ENCODE data around the gene PICK1.

Gene PICK1

DNA sequence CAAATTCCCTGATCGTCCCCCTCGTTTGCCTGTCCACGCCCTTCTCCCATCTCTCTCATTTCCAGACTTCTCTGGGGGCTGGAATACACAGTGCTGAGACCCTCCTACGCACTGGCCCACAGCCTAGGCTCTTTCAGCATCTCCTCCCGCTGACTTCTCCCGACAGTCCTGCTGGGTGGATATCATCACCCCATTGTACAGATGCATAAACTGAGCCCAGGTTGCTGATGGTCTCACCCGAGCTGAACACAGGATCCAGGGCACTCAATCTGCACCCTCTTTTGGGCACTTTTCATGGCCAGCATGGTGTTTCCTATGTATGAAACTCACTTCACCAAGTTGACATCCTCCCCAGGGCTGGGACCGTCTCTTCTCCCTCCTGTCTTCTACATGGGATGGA lies 31.7 kb upstream of the PICK1 start:
- H2AK5ac ChIP-seq (ENCODE audit: low read length), result no peak overlapping the region
- H3K56ac ChIP-seq (ENCODE audit: low read length), result no peak overlapping the region
- no peaks in the 10 kb centered on the region for H3K79me2 ChIP-seq (ENCODE audit: control insufficient read depth, insufficient read depth, low read length)
- H2BK120ac ChIP-seq (ENCODE audit: low read depth, low read length), result no peak overlapping the region
- no peaks in the 10 kb centered on the region for H3K27me3 ChIP-seq (ENCODE audit: insufficient read depth, low read length, poor library complexity)
- no peak overlapping the region for H4K5ac ChIP-seq (ENCODE audit: low read length)
- no peak overlapping the region for H3K27ac ChIP-seq (ENCODE audit: low read depth, low read length)
- H3K4me3 ChIP-seq (ENCODE audit: low read length), result no peak overlapping the region
- H4K8ac ChIP-seq (ENCODE audit: low read depth, low read length), result no peak overlapping the region
- DNase-seq, result no peak
- no peak overlapping the region for H3K18ac ChIP-seq (ENCODE audit: low read length)
- H3K4me2 ChIP-seq (ENCODE audit: low read length), result no peak overlapping the region
- no peak overlapping the region for H2BK5ac ChIP-seq (ENCODE audit: low read length)
- no peaks in the 10 kb centered on the region for H3K79me1 ChIP-seq (ENCODE audit: low read length)
- peaks cover 1% of the 10 kb centered on the region for H3K4me1 ChIP-seq (ENCODE audit: control insufficient read depth, low read depth, low read length)
- no peak overlapping the region for H3K9ac ChIP-seq (ENCODE audit: low read length)
- H3K4ac ChIP-seq (ENCODE audit: low read depth, low read length), result no peak overlapping the region
- H2BK15ac ChIP-seq (replicated peaks; ENCODE audit: low read depth), result no peak overlapping the region
- H3K36me3 ChIP-seq (ENCODE audit: control insufficient read depth, insufficient read depth, low read length), result no peaks in the 10 kb centered on the region
- no peak overlapping the region for H3K23ac ChIP-seq (ENCODE audit: low read length)
- WGBS (ENCODE audit: extremely low coverage, insufficient coverage, low lambda C conversion rate), result no CpG with 5 or more reads among the region's 8 CpGs

DNA sequence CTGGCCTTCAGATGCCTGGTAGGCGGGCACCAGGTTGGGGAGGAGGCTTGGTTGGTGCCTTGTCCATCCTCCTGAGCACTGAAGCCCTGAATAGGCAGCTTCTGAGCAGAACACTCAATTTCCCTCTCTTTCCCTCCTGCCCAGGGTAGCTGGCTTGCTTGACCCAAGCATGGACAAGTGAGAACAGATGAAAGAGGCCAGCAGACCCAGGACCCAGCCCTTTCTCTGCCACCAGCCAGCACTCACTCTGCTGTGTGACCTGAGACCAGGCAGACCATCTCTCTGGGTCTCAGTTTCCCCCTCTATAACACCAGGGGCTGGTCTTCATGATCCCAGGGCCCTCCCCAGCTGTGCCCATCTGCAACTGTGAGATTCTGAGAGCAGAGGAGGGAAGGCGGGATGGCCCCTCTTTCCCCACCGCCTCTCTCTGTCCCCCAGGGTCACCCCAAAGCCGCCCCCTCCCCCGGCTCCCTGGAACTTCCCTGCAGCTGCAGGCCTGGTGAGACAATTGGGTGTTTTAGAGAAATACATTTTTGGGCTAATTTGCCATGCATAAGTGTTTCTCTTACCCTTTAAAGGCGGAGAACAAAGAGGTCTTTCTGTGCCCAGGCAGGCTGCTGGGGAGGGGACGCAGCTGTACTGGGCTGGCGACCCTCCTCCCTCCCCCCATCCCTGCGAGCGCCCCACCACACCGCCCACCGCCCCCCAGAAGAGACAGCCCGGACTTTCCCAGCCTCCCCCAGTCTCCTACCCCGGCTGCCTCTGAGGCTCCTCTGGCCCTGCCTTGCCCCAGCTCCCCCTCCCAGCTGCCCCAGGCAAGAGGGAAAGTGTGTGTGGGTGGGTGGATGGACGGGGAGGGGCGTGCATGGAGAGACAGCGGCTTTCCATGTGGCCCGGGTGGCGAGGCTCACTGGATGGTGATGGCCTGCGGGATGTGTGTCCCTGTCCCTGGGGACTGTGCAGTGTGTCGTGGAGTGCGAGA lies 30.8 kb upstream of the PICK1 start:
- Histone ChIP-seq H2AK5ac (ENCODE audit: low read length) (no peak overlapping the region), H3K79me1 (ENCODE audit: low read length) (no peaks in the 10 kb centered on the region), H3K18ac (ENCODE audit: low read length) (no peak overlapping the region), H3K4me3 (ENCODE audit: low read length) (no peak overlapping the region), H3K27me3 (ENCODE audit: insufficient read depth, low read length, poor library complexity) (no peaks in the 10 kb centered on the region), H3K36me3 (ENCODE audit: control insufficient read depth, insufficient read depth, low read length) (no peaks in the 10 kb centered on the region), H3K4me1 (ENCODE audit: control insufficient read depth, low read depth, low read length) (peaks cover 2% of the 10 kb centered on the region), H2BK15ac (replicated peaks; ENCODE audit: low read depth) (no peak overlapping the region), H4K8ac (ENCODE audit: low read depth, low read length) (no peak overlapping the region), H3K9ac (ENCODE audit: low read length) (no peak overlapping the region), H2BK120ac (ENCODE audit: low read depth, low read length) (no peak overlapping the region), H3K23ac (ENCODE audit: low read length) (no peak overlapping the region), H3K27ac (ENCODE audit: low read depth, low read length) (no peak overlapping the region), H3K4me2 (ENCODE audit: low read length) (no peak overlapping the region), H3K4ac (ENCODE audit: low read depth, low read length) (no peak overlapping the region), H3K79me2 (ENCODE audit: control insufficient read depth, insufficient read depth, low read length) (no peaks in the 10 kb centered on the region), H2BK5ac (ENCODE audit: low read length) (no peak overlapping the region), H4K5ac (ENCODE audit: low read length) (no peak overlapping the region), H3K56ac (ENCODE audit: low read length) (no peak overlapping the region)
- no CpG with 5 or more reads among the region's 22 CpGs for WGBS (ENCODE audit: extremely low coverage, insufficient coverage, low lambda C conversion rate)
- no peak for DNase-seq

DNA sequence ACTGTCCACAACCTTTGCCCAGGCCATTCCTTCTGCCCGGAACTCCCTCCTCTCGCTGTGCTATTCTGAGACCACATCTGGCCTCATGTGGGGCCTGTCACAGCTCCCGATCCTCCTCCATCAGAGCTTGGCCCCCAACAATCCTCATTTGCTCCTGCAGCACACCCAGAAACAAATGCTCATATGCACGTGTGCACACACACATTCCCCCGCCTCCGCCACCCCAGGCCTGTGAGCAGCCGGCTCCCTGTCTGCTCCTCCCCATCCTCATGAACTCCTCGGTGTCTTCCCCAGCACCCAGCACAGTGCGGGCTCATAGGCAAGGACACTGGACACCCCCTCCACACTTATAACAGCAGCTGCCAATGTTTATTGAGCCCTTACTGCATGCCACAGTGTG lies 29.7 kb upstream of the PICK1 start:
- WGBS (ENCODE audit: extremely low coverage, insufficient coverage, low lambda C conversion rate), result no CpG with 5 or more reads among the region's 9 CpGs
- no peaks in the 10 kb centered on the region for H3K27me3 ChIP-seq (ENCODE audit: insufficient read depth, low read length, poor library complexity)
- peaks cover 2% of the 10 kb centered on the region for H3K4me1 ChIP-seq (ENCODE audit: control insufficient read depth, low read depth, low read length)
- H4K5ac ChIP-seq (ENCODE audit: low read length), result no peak overlapping the region
- no peak overlapping the region for H4K8ac ChIP-seq (ENCODE audit: low read depth, low read length)
- H3K79me2 ChIP-seq (ENCODE audit: control insufficient read depth, insufficient read depth, low read length), result no peaks in the 10 kb centered on the region
- no peaks in the 10 kb centered on the region for H3K79me1 ChIP-seq (ENCODE audit: low read length)
- no peak overlapping the region for H2BK15ac ChIP-seq (replicated peaks; ENCODE audit: low read depth)
- no peak overlapping the region for H3K4ac ChIP-seq (ENCODE audit: low read depth, low read length)
- no peak overlapping the region for H3K9ac ChIP-seq (ENCODE audit: low read length)
- H3K23ac ChIP-seq (ENCODE audit: low read length), result no peak overlapping the region
- no peak overlapping the region for H2BK120ac ChIP-seq (ENCODE audit: low read depth, low read length)
- H3K4me3 ChIP-seq (ENCODE audit: low read length), result no peak overlapping the region
- no peak for DNase-seq
- no peaks in the 10 kb centered on the region for H3K36me3 ChIP-seq (ENCODE audit: control insufficient read depth, insufficient read depth, low read length)
- H3K56ac ChIP-seq (ENCODE audit: low read length), result no peak overlapping the region
- no peak overlapping the region for H2BK5ac ChIP-seq (ENCODE audit: low read length)
- H3K18ac ChIP-seq (ENCODE audit: low read length), result no peak overlapping the region
- H3K27ac ChIP-seq (ENCODE audit: low read depth, low read length), result no peak overlapping the region
- no peak overlapping the region for H3K4me2 ChIP-seq (ENCODE audit: low read length)
- H2AK5ac ChIP-seq (ENCODE audit: low read length), result no peak overlapping the region

DNA sequence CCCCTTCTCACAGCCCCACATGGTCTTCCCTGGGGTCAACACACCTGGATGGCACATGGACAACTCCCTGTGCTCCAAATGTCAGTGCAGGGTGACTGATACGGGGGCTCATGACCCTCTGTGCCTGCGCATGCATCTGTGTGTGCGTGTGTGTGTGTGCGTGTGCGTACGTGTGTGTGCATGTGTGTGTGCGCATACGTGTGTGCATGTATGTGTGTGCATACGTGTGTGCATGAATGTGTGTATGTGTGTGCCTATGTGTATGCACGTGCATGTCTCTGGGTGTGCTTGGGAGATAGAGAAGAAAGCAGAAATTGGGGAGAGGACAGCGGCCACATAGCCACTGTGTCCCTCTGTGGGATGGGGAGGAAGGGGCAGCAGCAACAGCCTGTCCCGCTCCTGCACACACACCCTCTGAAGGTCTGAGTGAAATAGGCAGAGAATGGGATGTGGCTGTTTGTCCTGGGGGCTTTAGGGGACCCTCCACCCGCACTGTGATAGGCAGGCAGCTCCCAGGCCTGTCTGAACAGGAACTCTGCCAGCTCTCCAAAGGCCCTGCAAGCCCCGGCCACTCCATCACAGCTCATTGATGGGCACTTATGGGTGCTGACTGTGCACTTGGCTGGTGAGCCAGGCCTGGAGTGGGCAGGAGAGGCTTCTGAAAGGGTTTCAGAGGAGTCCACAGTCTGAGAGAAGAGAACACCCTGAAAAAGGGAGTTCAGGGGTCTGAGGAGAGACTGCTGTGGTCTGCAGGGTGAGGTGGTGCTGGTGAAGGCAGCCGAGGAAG lies 28.7 kb upstream of the PICK1 start:
- Histone ChIP-seq H3K4me2 (ENCODE audit: low read length) (no peak overlapping the region), H3K9ac (ENCODE audit: low read length) (no peak overlapping the region), H3K18ac (ENCODE audit: low read length) (no peak overlapping the region), H2AK5ac (ENCODE audit: low read length) (no peak overlapping the region), H4K5ac (ENCODE audit: low read length) (no peak overlapping the region), H3K27ac (ENCODE audit: low read depth, low read length) (no peak overlapping the region), H3K4me3 (ENCODE audit: low read length) (no peak overlapping the region), H3K27me3 (ENCODE audit: insufficient read depth, low read length, poor library complexity) (no peaks in the 10 kb centered on the region), H2BK120ac (ENCODE audit: low read depth, low read length) (no peak overlapping the region), H3K23ac (ENCODE audit: low read length) (no peak overlapping the region), H2BK15ac (replicated peaks; ENCODE audit: low read depth) (no peak overlapping the region), H3K4me1 (ENCODE audit: control insufficient read depth, low read depth, low read length) (peaks cover 2% of the 10 kb centered on the region), H3K79me2 (ENCODE audit: control insufficient read depth, insufficient read depth, low read length) (no peaks in the 10 kb centered on the region), H2BK5ac (ENCODE audit: low read length) (no peak overlapping the region), H4K8ac (ENCODE audit: low read depth, low read length) (no peak overlapping the region), H3K56ac (ENCODE audit: low read length) (no peak overlapping the region), H3K79me1 (ENCODE audit: low read length) (no peaks in the 10 kb centered on the region), H3K36me3 (ENCODE audit: control insufficient read depth, insufficient read depth, low read length) (no peaks in the 10 kb centered on the region), H3K4ac (ENCODE audit: low read depth, low read length) (no peak overlapping the region)
- DNase-seq, result no peak
- WGBS (ENCODE audit: extremely low coverage, insufficient coverage, low lambda C conversion rate), result no CpG with 5 or more reads among the region's 15 CpGs

DNA sequence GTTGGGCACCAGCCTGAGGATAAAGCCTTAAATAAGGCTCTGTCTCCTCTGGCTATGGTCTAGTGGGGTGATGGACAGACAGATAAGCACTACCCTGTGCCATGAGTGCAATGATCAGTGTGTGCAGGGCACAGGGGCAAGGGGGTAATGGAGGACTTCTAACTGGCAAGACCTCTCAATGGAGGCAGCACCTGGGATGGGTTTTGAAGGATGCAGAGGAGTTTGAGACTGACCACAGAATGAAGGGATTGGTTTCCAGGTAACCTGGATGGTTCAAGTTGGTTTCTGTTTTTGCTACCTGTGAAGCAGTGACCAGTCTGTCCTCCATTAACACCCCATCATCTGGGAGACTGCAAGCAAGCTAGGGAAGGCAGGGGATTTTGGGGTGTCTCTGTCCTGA lies 27.8 kb upstream of the PICK1 start:
- Histone ChIP-seq H4K8ac (ENCODE audit: low read depth, low read length) (no peak overlapping the region), H3K79me2 (ENCODE audit: control insufficient read depth, insufficient read depth, low read length) (no peaks in the 10 kb centered on the region), H3K36me3 (ENCODE audit: control insufficient read depth, insufficient read depth, low read length) (no peaks in the 10 kb centered on the region), H3K18ac (ENCODE audit: low read length) (no peak overlapping the region), H3K4me1 (ENCODE audit: control insufficient read depth, low read depth, low read length) (peaks cover 6% of the 10 kb centered on the region), H3K23ac (ENCODE audit: low read length) (no peak overlapping the region), H3K9ac (ENCODE audit: low read length) (no peak overlapping the region), H3K27me3 (ENCODE audit: insufficient read depth, low read length, poor library complexity) (no peaks in the 10 kb centered on the region), H2BK120ac (ENCODE audit: low read depth, low read length) (no peak overlapping the region), H4K5ac (ENCODE audit: low read length) (no peak overlapping the region), H3K27ac (ENCODE audit: low read depth, low read length) (no peak overlapping the region), H3K4ac (ENCODE audit: low read depth, low read length) (no peak overlapping the region), H3K79me1 (ENCODE audit: low read length) (no peaks in the 10 kb centered on the region), H3K4me2 (ENCODE audit: low read length) (no peak overlapping the region), H3K56ac (ENCODE audit: low read length) (no peak overlapping the region), H2BK15ac (replicated peaks; ENCODE audit: low read depth) (no peak overlapping the region), H3K4me3 (ENCODE audit: low read length) (no peak overlapping the region), H2BK5ac (ENCODE audit: low read length) (no peak overlapping the region), H2AK5ac (ENCODE audit: low read length) (no peak overlapping the region)
- DNase-seq, result no peak
